ENCODE data around the gene ACAN.

DNA sequence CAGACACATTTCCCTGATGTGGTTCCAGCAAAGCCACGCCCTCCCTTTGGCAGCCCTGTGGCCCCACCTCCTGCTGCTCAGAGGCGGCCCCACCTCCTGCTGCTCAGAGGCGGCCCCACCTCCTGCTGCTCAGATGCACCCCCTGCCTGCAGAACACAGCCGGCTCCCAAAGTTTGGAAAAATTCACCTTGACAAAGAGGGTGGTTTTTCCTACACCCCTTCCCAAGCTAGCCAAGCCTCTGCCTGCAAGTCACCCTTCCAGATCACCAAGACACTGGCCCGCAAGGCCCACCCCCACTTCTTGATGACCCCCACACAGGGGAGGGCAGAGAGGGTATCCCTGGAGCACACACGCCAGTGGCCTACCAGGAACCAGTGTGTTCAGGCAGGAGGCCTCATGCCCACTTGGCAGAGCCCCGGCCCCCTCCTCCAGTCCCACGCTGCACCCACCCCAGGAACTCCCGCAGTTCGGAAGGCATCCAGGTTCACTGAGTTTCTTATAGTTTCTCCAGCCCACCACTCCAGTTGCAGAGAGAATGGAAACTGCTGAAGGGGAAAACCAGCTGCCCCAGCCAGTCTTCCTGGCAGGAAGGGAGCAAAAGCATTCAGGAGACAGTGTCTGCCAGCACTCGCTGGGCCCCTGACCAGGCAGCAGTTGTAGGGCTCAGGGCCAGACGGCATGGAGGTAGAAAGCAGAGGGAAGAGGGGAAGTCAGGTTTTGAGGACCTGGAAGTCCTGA, 94.4 kb downstream of the ACAN start:
- TF ChIP-seq, protein P1, sequence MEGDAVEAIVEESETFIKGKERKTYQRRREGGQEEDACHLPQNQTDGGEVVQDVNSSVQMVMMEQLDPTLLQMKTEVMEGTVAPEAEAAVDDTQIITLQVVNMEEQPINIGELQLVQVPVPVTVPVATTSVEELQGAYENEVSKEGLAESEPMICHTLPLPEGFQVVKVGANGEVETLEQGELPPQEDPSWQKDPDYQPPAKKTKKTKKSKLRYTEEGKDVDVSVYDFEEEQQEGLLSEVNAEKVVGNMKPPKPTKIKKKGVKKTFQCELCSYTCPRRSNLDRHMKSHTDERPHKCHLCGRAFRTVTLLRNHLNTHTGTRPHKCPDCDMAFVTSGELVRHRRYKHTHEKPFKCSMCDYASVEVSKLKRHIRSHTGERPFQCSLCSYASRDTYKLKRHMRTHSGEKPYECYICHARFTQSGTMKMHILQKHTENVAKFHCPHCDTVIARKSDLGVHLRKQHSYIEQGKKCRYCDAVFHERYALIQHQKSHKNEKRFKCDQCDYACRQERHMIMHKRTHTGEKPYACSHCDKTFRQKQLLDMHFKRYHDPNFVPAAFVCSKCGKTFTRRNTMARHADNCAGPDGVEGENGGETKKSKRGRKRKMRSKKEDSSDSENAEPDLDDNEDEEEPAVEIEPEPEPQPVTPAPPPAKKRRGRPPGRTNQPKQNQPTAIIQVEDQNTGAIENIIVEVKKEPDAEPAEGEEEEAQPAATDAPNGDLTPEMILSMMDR (IDR thresholded peaks at IDR 0.05) = peak; percentile 84
- TF ChIP-seq POLR2AphosphoS5 (IDR thresholded peaks at IDR 0.05; ENCODE audit: low read depth, low read length) = peak; percentile 37
- 0 out of 2 replicates have a peak, but pooled peaks have one; percentile 30 for TF ChIP-seq TCF7L2 (IDR thresholded peaks at IDR 0.05; ENCODE audit: low read depth, low read length)

Data from Panc1 (cell line).